KMS-11 (cell line): ENCODE measurements around the gene GABBR2.

Source experiments
- H2AFZ ChIP-seq: fragments of 200-600 bp; sonication (generic); 2 replicates; pipeline ENCODE4 v1.6.1; 2016; ENCODE audit warnings: antibody characterized with exemption, mixed run types, low read depth
- H3K27ac ChIP-seq: fragments of 200-600 bp; sonication (generic); 2 replicates; pipeline ENCODE4 v1.6.1; 2016; ENCODE audit warnings: mild to moderate bottlenecking, mixed run types
- H3K27me3 ChIP-seq: fragments of 200-600 bp; sonication (generic); 2 replicates; pipeline ENCODE4 v1.6.1; 2017; ENCODE audit warnings: mild to moderate bottlenecking, low read depth, mixed run types, moderate library complexity; ENCODE audit not compliant: insufficient read depth
- H3K36me3 ChIP-seq: fragments of 200-600 bp; sonication (generic); 2 replicates; pipeline ENCODE4 v1.6.1; 2017; ENCODE audit warnings: mild to moderate bottlenecking, mixed run types; ENCODE audit not compliant: insufficient read depth
- H3K4me1 ChIP-seq: fragments of 200-600 bp; sonication (generic); 2 replicates; pipeline ENCODE4 v1.6.1; 2016; ENCODE audit warnings: mild to moderate bottlenecking, low read depth, mixed run types; ENCODE audit not compliant: poor library complexity, severe bottlenecking
- H3K4me2 ChIP-seq: fragments of 200-600 bp; sonication (generic); 2 replicates; pipeline ENCODE4 v1.7.0; 2016; ENCODE audit warnings: mild to moderate bottlenecking, mixed run types
- H3K4me3 ChIP-seq: fragments of 200-600 bp; sonication (generic); IDR thresholded peaks from 2 replicates; pipeline ENCODE4 v1.6.1; 2017; ENCODE audit warnings: low read depth, low read length, mixed read lengths; ENCODE audit not compliant: insufficient read depth
- H3K79me2 ChIP-seq: fragments of 200-600 bp; sonication (generic); 2 replicates; pipeline ENCODE4 v1.6.1; 2016; ENCODE audit warnings: low read depth, mixed run types; ENCODE audit not compliant: insufficient read depth
- H3K9ac ChIP-seq: fragments of 200-600 bp; sonication (generic); 2 replicates; pipeline ENCODE4 v1.6.1; 2016; ENCODE audit warnings: mild to moderate bottlenecking, mixed run types
- H4K20me1 ChIP-seq: fragments of 200-600 bp; sonication (generic); 2 replicates; pipeline ENCODE4 v1.6.1; 2016; ENCODE audit warnings: mild to moderate bottlenecking, mixed run types; ENCODE audit not compliant: insufficient read depth
- CTCF ChIP-seq: fragments of 200-600 bp; sonication (generic); conservative IDR thresholded peaks from 2 replicates; pipeline ENCODE4 v1.6.1; 2017; ENCODE audit warnings: low read depth, mild to moderate bottlenecking, antibody characterized with exemption, low read length, moderate library complexity, mixed read lengths

The GABBR2 gene

GRCh38 chr9:98442114-98442513, 266.6 kb downstream of the GABBR2 start:
- Histone ChIP-seq H4K20me1 (no peaks in the 10 kb centered on the region), H2AFZ (no peak overlapping the region), H3K9ac (no peak overlapping the region), H3K4me2 (no peak overlapping the region), H3K79me2 (no peaks in the 10 kb centered on the region), H3K36me3 (no peaks in the 10 kb centered on the region), H3K4me3 (no peak overlapping the region), H3K27me3 (no peaks in the 10 kb centered on the region), H3K4me1 (no peaks in the 10 kb centered on the region), H3K27ac (no peak overlapping the region)
- TF ChIP-seq CTCF = no peak

GRCh38 chr9:98438666-98439065, 270.1 kb downstream of the GABBR2 start:
- H3K27me3 ChIP-seq = no peaks in the 10 kb centered on the region
- no peak overlapping the region for H3K9ac ChIP-seq
- H4K20me1 ChIP-seq = no peaks in the 10 kb centered on the region
- H3K36me3 ChIP-seq = no peaks in the 10 kb centered on the region
- H2AFZ ChIP-seq = no peak overlapping the region
- no peak overlapping the region for H3K27ac ChIP-seq
- no peak overlapping the region for H3K4me3 ChIP-seq
- TF ChIP-seq CTCF = no peak
- no peak overlapping the region for H3K4me2 ChIP-seq
- no peaks in the 10 kb centered on the region for H3K4me1 ChIP-seq
- no peaks in the 10 kb centered on the region for H3K79me2 ChIP-seq

GRCh38 chr9:98437458-98438034, 271.2 kb downstream of the GABBR2 start:
- Histone ChIP-seq H3K27me3 (no peaks in the 10 kb centered on the region), H3K9ac (no peak overlapping the region), H3K36me3 (no peaks in the 10 kb centered on the region), H3K4me1 (no peaks in the 10 kb centered on the region), H3K4me3 (no peak overlapping the region), H2AFZ (no peak overlapping the region), H3K27ac (no peak overlapping the region), H3K79me2 (no peaks in the 10 kb centered on the region), H4K20me1 (no peaks in the 10 kb centered on the region), H3K4me2 (no peak overlapping the region)
- no peak for TF ChIP-seq CTCF

- no peaks in the 10 kb centered on the region for H3K27me3 ChIP-seq
- H3K79me2 ChIP-seq = no peaks in the 10 kb centered on the region
- H3K4me3 ChIP-seq = no peak overlapping the region
- no peak overlapping the region for H3K9ac ChIP-seq
- TF ChIP-seq CTCF = no peak
- no peaks in the 10 kb centered on the region for H3K36me3 ChIP-seq
- no peak overlapping the region for H3K27ac ChIP-seq
- H2AFZ ChIP-seq = no peak overlapping the region
- no peak overlapping the region for H3K4me2 ChIP-seq
- H3K4me1 ChIP-seq = no peaks in the 10 kb centered on the region
- H4K20me1 ChIP-seq = no peaks in the 10 kb centered on the region
Measured at GRCh38 chr9:98432960-98433359, 275.8 kb downstream of the GABBR2 start.

GRCh38 chr9:98432134-98432533, 276.6 kb downstream of the GABBR2 start:
- Histone ChIP-seq H3K27me3 (no peaks in the 10 kb centered on the region), H3K9ac (no peak overlapping the region), H4K20me1 (no peaks in the 10 kb centered on the region), H3K4me2 (no peak overlapping the region), H3K4me1 (no peaks in the 10 kb centered on the region), H3K79me2 (no peaks in the 10 kb centered on the region), H3K27ac (no peak overlapping the region), H3K36me3 (no peaks in the 10 kb centered on the region), H3K4me3 (no peak overlapping the region), H2AFZ (no peak overlapping the region)
- no peak for TF ChIP-seq CTCF
